ENCODE results near the gene NR2F1.
A peak's percentile ranks its signal among the peaks of the same experiment; 100 is the strongest.
"Not testable (repeated sequence)": the region's sequence is repeated elsewhere in the genome, so short reads cannot be mapped to it uniquely, and the experiment has no call there.

Gene NR2F1

DNA sequence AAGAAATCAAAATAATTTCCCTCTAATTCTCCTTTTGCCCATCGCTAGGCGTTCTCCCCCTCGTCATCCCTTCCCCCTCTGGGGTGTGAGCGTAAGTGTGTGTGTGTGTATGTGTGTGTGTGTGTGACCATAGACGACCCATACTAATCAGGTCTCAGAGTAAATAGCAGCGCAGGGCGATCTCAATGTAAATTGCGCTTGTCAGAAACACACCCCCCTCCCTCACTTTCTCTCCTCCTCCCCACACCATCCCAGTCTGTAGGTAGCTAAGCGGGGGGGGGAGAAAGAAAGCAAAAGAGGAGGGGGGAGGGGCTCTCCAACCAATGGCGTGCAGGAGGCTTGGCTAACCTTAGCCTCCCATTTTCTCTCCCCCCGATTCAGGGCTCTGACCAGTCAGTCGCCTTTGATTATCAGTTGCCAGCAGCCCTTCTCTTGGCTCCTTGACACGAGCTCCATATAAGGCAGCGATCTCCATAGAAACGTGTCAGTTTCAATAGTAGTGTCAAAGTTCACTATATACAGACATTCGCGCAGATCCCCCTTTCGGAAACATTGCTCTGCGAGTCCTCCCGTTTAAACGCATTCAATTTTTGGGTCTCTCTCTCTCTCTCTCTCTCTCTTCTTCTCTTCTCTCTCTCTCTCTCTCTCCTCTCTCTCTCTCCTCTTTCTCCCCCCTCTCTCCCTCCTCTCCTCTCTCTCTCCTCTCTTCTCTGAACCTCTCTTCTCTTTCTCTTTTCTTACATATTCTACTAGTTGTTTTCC, at the start of gene NR2F1:
Gene NR2F1, plus strand, starts transcription at position 546 of the 762 bp plus-strand sequence. CDS start 1,802 bp downstream, outside the sequence.
- DNase-seq = peak; percentile 91

DNA sequence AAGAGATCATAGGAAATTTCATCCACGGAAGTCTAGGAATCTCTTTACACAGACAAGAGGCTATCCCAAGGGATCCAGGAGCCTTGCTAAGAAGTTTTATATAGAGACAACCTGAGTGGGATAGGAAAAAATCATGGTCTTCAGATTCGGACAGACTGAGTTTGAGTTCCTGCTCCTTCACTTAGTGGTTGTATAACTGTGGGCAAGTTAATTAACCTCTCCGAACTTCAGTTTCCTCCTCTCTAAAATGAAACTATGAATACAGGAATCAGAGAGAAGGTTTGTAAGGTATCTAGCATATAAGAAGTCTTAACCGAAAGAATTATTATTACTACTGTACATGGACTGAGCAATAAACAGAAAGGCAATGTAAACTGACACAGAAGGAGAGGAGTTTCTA, 37.1 kb upstream of the NR2F1 start:
- DNase-seq = no peak

DNA sequence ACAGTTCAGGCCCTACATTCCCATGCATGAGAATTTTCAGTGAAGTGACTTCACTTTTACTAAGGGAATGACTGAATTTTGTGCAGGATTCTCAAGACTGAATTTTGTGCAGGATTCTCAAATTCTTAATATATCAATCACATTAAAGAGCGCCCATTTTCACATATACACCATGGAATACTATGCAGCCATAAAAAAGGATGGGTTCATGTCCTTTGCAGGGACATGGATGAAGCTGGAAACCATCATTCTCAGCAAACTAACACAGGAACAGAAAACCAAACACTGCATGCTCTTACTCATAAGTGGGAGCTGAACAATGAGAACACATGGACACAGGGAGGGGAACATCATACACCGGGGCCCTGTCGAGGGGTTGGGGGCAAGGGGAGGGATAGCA, 33.4 kb upstream of the NR2F1 start:
- not testable (repeated sequence) for DNase-seq

DNA sequence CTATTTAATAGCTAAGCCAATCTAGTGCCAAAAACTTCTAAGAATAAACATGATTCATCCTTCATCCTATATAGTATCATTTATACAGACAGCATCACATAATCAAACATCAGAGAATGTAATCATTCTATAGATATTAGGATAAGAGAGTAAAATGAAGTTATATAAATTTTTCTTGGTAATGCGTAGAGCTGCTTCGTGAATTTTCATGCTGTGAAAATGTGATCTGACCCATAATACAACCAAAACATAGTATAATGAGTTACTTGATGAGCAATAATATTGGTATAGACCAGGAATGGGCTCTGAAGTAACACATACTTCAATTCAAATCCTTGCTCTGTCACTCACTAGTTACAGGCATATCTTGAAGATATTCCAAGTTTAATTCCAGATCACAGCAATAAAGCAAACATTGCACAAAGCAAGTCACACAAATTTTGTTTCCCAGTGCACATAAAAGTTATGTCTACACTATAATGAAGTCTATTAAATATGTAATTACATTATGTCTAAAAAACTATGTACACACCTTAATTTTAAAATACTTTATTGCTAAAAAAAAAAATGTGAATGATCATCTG, 25.9 kb upstream of the NR2F1 start:
- no peak for DNase-seq

DNA sequence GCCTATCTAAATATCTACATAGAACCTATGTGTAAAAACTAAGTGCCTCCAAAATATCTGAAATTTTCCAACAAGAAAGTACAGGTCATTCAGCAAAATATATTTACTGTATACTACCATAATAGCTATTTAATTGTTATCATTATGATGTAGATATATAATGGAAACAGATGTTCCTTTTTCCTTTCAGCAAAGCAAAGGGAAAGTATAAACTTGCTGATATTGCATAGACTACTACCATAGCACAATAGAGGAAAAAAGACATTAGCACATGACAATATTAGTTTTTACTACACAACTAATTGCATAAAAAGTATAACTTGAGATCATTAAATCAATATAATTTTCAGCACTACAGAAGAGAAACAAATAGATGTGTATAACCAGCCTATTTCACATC, 16.9 kb upstream of the NR2F1 start:
- no peak for DNase-seq

DNA sequence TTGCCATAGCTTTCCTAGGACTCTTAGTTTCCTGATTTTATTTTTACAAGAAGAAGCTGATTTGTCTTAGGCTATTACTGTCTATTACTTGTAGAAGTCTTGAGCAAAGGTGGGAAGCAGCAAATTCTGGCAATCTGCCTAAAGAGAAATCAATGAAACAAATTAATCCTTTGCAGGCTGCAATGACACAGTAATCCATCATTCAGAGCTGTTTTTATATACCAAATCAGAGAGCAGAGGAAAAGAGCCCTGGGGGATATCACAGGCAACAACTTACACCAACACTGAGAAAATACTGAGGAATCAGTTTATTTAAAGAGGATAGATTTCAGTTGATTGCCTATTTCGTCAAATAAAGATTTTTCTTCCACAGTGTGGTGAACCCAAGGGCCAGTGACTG, 15.6 kb upstream of the NR2F1 start:
- no peak for DNase-seq

DNA sequence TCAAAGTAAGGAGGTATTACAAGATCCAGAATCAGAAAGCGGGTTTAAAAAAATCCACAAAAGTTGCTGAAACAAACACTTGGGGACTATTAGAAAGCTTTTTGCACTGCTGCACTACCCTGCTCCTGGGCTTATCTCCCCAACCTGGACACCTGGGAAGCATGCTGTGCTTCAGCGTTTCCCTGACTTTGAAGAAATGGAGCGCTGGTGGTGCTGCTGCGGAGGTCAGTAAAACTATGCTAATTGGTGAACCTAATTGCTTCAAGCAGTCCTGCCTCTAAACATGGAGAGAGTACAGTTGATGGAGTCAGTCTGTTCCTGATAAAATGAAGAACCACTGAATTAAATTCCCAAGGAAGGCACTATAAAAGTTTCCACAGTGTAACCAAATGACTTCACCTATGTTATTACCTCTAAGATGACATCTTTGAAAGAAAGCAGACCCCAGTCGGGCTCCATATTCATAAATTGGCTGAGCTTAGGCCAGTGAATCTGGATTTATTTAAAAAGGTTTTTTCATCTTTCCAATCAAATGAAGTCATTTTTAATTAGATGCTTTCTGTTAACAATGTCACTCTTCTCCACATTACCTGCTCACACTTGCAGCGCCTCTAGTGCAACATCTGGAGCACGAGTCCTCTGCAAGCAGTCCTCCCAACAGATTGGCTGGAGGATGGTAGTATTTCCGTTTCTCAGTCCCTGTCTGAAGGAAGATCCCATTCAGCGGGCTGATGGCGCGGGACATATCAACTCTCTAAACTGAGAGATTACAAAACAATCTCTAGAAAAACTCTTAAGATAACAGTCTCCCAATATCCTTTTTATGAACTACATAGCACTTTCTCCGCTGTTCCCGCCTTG, 13.5 kb upstream of the NR2F1 start:
- no peak for DNase-seq

DNA sequence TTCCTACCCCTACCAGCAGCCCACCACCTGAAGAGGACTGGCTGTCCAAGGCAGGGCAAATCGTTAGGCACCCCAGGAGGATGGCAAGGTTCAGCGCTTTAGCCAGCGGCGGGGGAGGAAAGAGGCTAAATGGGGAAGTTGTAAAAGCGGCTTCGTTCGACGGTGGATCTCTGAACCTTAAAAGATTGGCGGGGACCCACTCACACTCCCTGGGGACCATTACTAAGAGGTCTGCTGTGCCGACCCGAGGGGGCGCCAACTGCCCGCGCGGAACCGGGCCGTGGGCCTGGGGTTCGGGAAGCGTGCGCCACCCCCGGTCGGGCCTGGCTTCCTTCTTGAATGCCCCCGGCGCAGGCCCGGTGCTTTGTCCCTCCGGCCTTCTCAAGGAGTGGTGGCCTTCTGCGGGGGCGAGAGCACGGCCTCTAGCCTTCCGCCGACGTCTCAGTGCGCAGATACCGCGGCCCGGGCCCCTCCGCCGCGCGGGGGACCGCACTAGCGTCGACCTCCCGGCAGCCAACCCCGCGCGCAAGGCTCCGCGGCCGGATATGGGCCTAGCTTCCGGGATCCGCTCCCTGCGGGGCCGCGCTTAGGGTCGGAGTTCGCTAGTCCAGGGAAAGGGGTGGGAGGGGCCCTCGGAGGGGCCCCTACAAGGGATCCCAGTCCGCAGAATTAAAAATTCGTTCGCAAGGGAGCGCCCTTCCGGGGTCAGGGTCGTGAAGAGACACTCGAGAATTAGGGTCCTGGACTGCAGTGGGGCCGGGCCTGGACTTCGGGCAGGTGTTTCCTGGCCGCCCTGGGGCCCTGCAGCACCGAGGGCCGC, 12.5 kb upstream of the NR2F1 start:
- DNase-seq = no peak

DNA sequence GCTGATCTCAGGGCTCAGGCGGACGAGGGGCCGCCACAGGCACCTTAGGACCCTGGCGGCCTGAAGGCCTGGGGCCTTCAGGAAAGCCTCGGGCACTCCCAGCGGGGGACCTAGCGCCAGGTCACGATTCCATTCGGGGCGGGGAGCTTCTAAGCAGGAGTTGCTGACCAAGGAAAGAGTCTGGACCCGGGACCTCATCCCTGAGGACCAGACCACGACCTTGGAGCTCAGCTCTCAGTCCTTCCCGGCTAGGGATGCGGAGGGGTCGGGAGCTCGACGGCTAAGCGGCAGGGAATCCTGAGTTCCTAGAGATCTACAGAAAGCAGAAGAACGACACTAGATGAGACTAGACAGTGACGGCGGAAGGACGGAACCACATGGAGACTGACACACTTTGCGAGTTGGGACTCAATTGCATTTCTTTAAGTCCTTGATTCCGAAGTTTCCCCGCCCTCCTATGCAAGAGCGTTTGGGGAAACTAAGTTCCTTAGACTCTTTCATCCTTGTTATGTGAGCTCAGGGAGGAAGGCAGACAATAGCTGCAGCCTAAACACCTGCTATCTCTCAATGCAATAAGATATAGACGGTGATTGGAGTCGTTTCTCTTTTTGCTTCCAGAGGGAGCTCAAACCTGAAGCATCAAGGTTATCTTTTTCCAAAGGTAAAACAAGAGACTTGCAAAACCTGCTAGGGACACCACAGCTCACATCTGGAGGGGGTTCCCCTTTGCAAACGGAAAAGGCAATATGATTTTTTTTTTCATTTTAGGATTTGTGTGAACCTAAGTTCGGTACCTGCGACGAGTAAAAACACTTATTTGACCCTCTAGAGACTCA, 11.7 kb upstream of the NR2F1 start:
- no peak for DNase-seq

DNA sequence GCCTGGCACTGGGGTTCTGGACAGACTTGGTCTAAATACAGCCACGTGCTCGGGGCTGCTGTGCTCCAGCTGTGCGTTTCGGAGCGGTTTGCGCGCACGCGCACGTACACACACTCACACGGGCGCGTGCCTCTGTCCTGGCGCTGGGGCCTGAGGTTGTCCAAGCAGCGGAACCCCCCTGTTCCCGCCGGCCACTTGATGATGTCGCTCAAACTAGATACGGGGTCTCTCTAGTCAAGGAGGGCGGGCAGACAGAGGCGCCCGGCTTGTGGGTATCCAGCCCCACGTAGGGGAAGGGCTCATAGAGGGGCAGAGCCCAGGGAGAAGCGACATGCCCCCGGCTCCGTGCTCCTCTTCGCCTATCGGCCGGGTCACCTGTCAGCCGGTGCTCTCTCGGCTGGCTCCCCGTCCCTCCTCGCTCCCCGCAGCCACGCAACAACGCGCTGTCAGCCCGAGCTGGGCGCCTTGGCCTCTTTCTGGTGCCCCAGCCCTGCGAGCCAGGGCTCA, 10.9 kb upstream of the NR2F1 start:
- DNase-seq = no peak

DNA sequence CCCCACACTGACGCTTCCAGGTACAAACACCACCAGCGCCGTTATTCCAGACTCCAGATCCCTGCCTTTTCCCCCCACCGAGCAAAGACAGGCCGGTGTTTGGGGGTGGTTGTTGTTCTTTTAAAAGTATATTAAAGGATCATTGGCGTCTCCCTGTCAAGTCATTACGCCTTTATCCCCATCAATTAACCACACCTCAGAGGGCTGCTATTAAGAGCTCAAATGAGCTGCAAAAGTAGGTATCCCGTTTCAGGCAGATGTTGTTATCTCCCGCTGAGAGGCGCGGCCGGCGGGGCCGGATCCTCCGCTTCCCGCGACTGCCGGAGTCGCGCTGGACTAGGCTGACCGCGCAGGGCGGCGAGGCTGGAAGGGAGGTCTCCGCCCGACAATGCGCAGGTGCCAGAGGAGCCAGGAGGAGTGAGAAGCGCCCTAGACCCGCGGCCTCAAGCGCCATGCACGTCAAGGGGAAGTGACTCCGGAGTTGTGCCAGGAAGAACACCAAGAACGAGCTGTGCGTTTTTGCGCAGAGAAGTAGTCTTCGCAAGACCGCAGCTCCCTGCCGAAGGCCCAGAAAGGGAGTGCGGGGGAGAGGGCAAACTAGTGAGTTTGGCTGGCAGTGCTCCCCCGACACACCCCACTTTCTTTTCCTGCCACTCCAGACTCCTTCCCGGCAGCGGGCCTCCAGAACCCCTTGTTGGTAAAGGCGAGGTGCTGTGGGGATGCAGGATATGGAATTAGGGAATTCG, 10.2 kb upstream of the NR2F1 start:
- no peak for DNase-seq

DNA sequence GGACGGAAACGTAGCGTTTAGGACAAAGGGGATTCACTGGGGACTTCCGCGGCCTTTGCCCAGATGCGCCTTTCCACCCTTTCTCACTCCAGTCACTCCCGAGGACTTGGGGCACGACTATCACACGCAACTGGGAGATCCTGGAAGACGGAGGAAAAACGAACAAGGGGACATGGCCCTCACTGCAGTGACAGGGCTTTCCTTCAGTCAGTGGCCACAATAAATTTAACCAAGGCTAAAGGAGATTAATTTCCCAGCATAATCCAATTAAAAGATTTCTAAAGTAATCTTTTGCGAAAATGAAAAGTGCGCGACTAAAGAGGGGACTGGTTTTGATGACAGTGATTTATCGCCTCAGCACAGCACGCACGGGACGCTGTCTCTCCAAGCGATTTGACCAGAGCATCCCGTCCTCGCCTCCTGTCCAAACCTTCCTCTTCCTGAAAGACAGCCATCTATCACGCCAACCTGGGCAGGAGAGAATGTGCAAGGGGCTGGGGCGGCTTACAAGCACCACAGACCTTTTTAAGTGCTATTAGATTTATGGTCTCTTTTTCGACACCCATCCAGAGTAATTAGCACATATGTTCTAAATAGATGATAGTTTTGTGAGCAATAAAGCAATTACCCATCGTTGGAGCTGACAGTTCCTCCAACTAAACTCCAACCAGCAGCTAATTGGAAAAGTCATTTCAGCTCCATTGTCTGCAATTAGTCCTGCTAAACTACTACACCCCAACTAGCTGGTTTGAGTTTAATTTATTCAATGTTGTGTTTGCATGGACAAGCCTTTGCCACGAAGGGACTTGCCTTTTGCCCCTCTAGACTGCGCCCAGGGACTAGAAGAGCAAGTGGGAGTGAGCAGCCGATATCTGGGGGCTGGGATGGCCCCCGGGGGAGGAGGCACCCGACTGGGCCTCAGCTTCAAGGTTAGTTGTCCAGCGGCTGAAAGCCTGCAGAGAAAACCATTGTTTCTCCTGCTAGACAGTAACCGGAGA, 9.4 kb upstream of the NR2F1 start:
- DNase-seq = no peak

DNA sequence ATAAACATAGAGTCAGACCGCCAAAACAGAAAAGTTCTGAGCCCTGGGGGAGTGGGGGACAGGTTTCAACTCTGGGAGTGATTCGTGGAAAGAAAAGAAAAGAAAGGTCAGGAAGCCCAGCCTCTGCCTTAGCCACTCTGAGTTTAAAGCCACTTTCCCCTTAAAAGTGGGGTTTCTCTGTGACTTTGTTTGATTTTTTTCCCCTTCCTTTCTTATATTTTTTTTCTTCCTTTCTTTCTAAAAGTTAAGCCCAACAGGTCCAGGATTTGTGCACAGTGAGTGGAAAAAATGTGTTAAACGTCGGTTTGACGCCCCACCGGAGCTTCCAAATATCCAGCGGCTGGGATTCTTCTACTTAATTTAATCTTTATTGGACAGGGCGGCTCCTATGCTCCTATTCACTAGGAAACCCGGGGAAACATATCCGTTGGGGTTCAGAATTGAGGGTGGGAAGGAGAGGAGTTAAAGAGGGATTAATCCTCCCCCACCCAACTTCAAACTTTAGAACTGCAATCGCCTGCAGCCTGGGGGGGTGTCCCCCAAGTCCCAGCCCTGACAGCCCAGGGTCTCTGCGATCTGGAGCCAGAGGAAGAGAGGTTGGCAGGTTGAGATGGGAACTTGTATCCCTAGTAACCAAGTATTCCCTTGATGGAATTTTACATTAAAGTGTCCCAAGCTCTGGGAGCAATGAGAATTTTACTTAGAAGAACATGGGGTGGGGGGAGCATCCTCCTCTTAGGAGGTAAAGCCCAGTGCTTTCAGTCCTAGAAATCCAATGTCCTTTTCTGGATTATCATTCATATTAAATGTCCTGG, 8.3 kb upstream of the NR2F1 start:
- no peak for DNase-seq

DNA sequence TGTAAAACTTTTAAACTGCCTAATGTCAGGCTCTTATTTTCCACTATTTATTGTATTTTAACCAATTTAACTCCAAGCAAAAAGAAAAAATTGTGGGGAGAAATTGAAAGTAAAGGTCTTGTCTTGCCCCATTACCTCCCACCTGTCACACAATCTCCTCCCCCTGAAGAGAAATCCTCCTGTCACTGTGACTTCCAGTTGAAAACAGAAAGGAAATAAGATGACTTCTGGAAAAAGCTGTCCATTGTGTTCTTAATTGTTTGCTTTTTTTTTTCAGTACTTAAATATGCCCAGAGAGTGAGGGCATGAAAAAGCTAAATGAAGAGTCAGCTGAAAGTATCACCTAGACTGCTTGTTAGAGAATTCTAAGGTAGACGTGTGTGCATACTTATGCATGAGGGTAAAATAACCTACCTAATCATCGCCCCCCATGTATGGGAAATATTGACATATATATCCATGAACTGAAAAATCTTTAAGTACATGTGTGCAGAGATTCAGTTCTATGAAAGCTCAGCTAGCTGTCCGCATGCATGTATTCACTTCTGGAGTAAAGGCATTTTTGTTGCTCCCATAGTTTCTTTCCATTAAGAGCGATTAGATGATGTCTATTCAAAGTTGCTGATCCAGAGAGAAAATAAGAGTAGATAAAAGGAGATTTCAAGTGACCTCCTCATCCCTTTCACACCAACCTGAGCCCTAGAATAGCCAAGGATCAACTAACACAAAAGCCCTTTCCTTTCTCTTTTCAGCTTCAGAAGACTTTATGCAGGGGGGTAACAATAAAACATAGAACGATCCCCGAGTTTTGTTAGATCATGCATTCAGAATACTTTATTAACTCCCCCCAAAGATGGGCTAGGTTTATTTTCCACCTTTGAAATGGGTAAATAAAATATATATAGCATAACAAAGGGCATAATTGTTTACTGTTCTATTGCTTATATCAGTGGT, 7.3 kb upstream of the NR2F1 start:
- DNase-seq = no peak

DNA sequence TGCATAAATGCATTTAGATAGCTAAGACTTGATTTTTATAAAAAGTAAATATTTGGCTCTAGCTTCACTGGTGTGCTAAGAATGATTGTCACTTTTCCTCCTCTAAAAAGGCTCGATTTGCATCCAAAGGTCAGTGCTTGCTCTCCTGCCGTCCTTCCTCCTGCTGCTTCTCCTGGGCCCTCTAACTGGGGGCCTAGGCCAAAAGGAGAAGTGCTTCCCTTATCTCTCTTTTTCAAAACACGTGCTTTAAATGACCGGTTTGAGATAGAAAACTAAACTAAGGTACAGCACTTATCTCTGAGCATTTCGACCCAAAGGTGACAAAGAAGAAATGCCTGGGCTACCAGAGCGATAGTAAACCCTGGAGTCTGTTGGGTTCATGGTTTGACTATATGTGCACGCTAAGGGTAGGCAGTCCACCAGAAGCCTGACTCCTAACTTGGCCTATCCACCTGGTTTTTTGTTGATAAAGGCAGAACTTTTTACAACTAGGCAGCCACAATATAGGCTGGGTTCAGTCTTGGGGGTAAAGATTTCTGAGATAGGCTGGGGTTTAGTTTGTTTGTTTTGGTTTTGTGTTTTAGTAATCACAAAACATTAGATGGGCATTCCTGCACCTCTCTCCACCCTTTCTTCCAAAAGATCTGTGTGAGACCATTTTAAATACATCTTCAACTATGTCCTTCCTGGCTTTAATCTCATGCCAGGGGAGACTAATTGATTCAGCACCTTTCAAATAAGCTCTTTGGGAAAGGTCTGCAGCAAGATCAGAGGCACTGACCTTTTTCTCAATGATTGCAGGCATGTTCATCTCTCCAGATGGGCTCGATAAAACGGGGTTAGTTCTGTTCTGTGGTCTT, 5.8 kb upstream of the NR2F1 start:
- no peak for DNase-seq

Data from hematopoietic multipotent progenitor cell treated with erythropoietin and hydrocortisone succinate and interleukin-3 and kit ligand, for 8 days (in vitro differentiated cells).